ENCODE measurements around the gene ANKLE1.

Gene ANKLE1

DNA sequence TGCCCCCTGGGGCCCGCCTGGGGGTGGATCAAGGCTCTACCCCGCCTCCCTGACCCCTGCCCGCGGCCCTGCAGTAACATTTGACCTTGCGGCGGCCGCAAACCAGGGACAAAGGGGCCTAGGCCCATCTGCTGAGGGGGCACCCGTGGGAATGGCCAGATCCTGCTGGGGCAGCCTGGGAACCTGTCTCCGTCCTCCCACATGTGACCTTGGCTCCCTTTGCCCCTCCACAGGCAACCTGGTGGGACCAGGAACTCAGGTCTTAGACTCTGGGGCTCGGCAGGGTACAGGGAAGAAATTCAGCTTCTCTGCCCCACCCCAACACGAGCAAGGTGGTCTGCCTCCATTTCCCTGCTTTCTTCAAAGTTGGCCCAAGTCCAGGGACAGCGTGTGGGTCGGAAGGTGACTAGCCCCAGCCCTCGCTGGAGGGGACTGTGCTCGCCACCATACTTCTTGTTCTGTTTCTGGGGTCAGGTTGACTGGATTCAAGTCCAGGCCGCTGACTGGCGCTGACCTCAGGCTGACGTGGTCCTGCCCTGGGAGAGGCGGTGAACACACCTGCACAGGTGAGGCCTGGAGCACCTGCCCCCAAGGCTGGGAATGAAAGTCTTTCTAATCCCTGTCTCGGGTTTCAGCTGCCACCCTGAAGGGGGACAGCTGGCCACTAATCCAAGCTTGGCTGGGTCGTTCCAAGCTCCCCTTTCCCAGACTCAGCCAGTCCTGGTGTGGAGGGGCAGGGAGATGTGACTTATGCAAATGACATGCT is 33.5 kb upstream of the ANKLE1 start:
- peaks cover 28% of the 10 kb centered on the region for H3K4me1 ChIP-seq (ENCODE audit: control insufficient read depth, low read length)
- peaks cover 21% of the 10 kb centered on the region for H3K79me2 ChIP-seq (ENCODE audit: control insufficient read depth, low read length)
- TF ChIP-seq EZH2phosphoT487 (IDR thresholded peaks at IDR 0.05; ENCODE audit: borderline replicate concordance, low read length): no peak
- TF ChIP-seq, protein P1, sequence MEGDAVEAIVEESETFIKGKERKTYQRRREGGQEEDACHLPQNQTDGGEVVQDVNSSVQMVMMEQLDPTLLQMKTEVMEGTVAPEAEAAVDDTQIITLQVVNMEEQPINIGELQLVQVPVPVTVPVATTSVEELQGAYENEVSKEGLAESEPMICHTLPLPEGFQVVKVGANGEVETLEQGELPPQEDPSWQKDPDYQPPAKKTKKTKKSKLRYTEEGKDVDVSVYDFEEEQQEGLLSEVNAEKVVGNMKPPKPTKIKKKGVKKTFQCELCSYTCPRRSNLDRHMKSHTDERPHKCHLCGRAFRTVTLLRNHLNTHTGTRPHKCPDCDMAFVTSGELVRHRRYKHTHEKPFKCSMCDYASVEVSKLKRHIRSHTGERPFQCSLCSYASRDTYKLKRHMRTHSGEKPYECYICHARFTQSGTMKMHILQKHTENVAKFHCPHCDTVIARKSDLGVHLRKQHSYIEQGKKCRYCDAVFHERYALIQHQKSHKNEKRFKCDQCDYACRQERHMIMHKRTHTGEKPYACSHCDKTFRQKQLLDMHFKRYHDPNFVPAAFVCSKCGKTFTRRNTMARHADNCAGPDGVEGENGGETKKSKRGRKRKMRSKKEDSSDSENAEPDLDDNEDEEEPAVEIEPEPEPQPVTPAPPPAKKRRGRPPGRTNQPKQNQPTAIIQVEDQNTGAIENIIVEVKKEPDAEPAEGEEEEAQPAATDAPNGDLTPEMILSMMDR (IDR thresholded peaks at IDR 0.05; ENCODE audit: low read depth, low read length, poor library complexity, severe bottlenecking): no peak
- H3K9me2 ChIP-seq (replicated peaks; ENCODE audit: control insufficient read depth, low read length): no peaks in the 10 kb centered on the region
- no peak overlapping the region for H3K4me2 ChIP-seq (ENCODE audit: low read length)
- H3K27ac ChIP-seq (ENCODE audit: low read depth, low read length): no peak overlapping the region
- H3K4me3 ChIP-seq (ENCODE audit: low read length): no peak overlapping the region
- peaks cover 4% of the 10 kb centered on the region for H3K36me3 ChIP-seq (ENCODE audit: control insufficient read depth, low read length)
- H3F3A ChIP-seq (ENCODE audit: control insufficient read depth, insufficient read depth): peaks cover 10% of the 10 kb centered on the region
- no peaks in the 10 kb centered on the region for H3K27me3 ChIP-seq (ENCODE audit: control insufficient read depth, low read length)
- H3K9me3 ChIP-seq (ENCODE audit: control insufficient read depth, insufficient read depth, low read length): no peaks in the 10 kb centered on the region
- peaks cover 5% of the 10 kb centered on the region for H4K20me1 ChIP-seq (ENCODE audit: control insufficient read depth, insufficient read depth, low read depth, low read length)

DNA sequence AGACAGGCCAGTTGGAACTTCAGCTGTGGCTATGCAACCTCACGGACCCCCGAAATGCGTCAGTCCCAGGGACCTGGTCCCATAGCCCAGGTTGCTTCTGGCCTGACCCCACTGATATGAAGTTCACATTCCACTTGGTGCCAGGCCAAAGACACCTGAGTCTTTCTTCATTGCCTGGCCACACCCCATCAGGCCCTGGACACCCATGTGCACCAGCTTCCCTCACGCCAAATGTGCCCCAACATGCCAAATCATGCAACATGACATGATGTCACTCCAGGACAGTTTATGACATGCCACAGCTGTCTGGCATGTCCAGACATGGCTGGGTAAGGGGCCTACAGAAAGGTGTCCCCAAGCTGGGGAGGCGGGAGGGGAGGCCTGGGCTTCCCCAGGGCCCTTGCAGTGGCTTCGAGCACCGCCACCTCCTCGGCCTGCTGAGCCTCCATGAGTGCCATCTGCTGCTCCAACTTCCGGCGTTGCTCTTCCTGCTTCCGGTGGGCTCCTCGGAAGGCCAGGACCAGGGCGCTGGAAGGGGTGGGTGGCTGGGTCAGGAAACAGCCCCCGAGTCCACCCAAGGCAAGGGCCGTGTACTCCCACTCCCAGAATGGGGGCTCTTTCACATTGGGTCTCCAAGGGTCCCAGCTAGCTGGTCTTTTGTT is 31.7 kb upstream of the ANKLE1 start:
- H3K79me2 ChIP-seq (ENCODE audit: control insufficient read depth, low read length): peaks cover 3% of the 10 kb centered on the region
- no peak overlapping the region for H3K27ac ChIP-seq (ENCODE audit: low read depth, low read length)
- H3F3A ChIP-seq (ENCODE audit: control insufficient read depth, insufficient read depth): peaks cover 4% of the 10 kb centered on the region
- H3K4me2 ChIP-seq (ENCODE audit: low read length): no peak overlapping the region
- H3K36me3 ChIP-seq (ENCODE audit: control insufficient read depth, low read length): no peaks in the 10 kb centered on the region
- H3K4me3 ChIP-seq (ENCODE audit: low read length): no peak overlapping the region
- no peaks in the 10 kb centered on the region for H3K27me3 ChIP-seq (ENCODE audit: control insufficient read depth, low read length)
- TF ChIP-seq, protein P1 (IDR thresholded peaks at IDR 0.05; ENCODE audit: low read depth, low read length, poor library complexity, severe bottlenecking): no peak
- no peak for TF ChIP-seq EZH2phosphoT487 (IDR thresholded peaks at IDR 0.05; ENCODE audit: borderline replicate concordance, low read length)
- no peaks in the 10 kb centered on the region for H4K20me1 ChIP-seq (ENCODE audit: control insufficient read depth, insufficient read depth, low read depth, low read length)
- peaks cover 19% of the 10 kb centered on the region for H3K4me1 ChIP-seq (ENCODE audit: control insufficient read depth, low read length)
- H3K9me3 ChIP-seq (ENCODE audit: control insufficient read depth, insufficient read depth, low read length): no peaks in the 10 kb centered on the region
- no peaks in the 10 kb centered on the region for H3K9me2 ChIP-seq (replicated peaks; ENCODE audit: control insufficient read depth, low read length)

DNA sequence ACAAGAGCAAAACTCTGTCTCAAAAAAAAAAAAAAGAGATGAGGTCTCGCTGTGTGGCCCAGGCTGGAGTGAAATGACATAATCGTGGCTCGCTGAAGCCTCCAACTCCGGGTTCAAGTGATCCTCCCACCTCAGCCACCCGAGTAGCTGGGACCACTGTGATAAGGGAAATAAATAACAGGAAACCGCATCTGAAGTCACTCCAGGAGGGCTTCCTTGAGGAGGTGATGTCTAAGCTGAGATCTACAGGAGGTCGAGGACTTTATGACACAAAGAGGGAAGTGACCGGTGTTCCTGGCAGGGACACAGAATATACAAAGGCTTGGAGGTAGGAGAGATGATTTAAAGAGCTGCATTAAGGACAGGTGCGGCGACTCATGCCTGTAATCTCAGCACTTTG is 27.1 kb upstream of the ANKLE1 start:
- H3K4me1 ChIP-seq (ENCODE audit: control insufficient read depth, low read length): no peaks in the 10 kb centered on the region
- no peak overlapping the region for H3K27ac ChIP-seq (ENCODE audit: low read depth, low read length)
- H3K9me2 ChIP-seq (replicated peaks; ENCODE audit: control insufficient read depth, low read length): no peaks in the 10 kb centered on the region
- no peaks in the 10 kb centered on the region for H3K36me3 ChIP-seq (ENCODE audit: control insufficient read depth, low read length)
- no peaks in the 10 kb centered on the region for H4K20me1 ChIP-seq (ENCODE audit: control insufficient read depth, insufficient read depth, low read depth, low read length)
- no peaks in the 10 kb centered on the region for H3K27me3 ChIP-seq (ENCODE audit: control insufficient read depth, low read length)
- no peak overlapping the region for H3K4me2 ChIP-seq (ENCODE audit: low read length)
- H3F3A ChIP-seq (ENCODE audit: control insufficient read depth, insufficient read depth): no peaks in the 10 kb centered on the region
- H3K9me3 ChIP-seq (ENCODE audit: control insufficient read depth, insufficient read depth, low read length): no peaks in the 10 kb centered on the region
- no peaks in the 10 kb centered on the region for H3K79me2 ChIP-seq (ENCODE audit: control insufficient read depth, low read length)
- TF ChIP-seq, protein P1 (IDR thresholded peaks at IDR 0.05; ENCODE audit: low read depth, low read length, poor library complexity, severe bottlenecking): no peak
- TF ChIP-seq EZH2phosphoT487 (IDR thresholded peaks at IDR 0.05; ENCODE audit: borderline replicate concordance, low read length): no peak
- no peak overlapping the region for H3K4me3 ChIP-seq (ENCODE audit: low read length)
